Neuronal stem cell (in vitro differentiated cells): ENCODE measurements around the gene PRPF6.
A peak's percentile ranks its signal among the peaks of the same experiment; 100 is the strongest.

Experiments used
- DNase-seq: peaks from one replicate; pipeline ENCODE4 v3.0.0-alpha.2; 2013; ENCODE audit warnings: low spot score
- H2AFZ ChIP-seq: one replicate; pipeline ENCODE4 v1.6.1; 2013; ENCODE audit warnings: mild to moderate bottlenecking, low read length, inconsistent platforms
- H2AK5ac ChIP-seq: 2 replicates; pipeline ENCODE4 v1.6.1; 2013; ENCODE audit warnings: low read depth, mild to moderate bottlenecking, inconsistent platforms, low read length, moderate library complexity, mixed read lengths
- H2BK120ac ChIP-seq: 2 replicates; pipeline ENCODE4 v1.6.1; 2013; ENCODE audit warnings: low read depth, mild to moderate bottlenecking, inconsistent platforms, low read length, moderate library complexity, mixed read lengths
- H2BK12ac ChIP-seq: one replicate; pipeline ENCODE4 v1.6.1; 2013; ENCODE audit warnings: low read length, inconsistent platforms
- H2BK15ac ChIP-seq: 2 replicates; pipeline ENCODE4 v1.6.1; 2013; ENCODE audit warnings: mild to moderate bottlenecking, low read length, inconsistent platforms, mixed read lengths
- H2BK5ac ChIP-seq: one replicate; pipeline ENCODE4 v1.6.1; 2013; ENCODE audit warnings: inconsistent platforms, mild to moderate bottlenecking, low read length, moderate library complexity
- H3K14ac ChIP-seq: one replicate; pipeline ENCODE4 v1.6.1; 2013; ENCODE audit warnings: low read length, inconsistent platforms
- H3K18ac ChIP-seq: 2 replicates; pipeline ENCODE4 v1.6.1; 2013; ENCODE audit warnings: low read length, inconsistent platforms
- H3K23ac ChIP-seq: 2 replicates; pipeline ENCODE4 v1.6.1; 2013; ENCODE audit warnings: low read depth, mild to moderate bottlenecking, mixed read lengths, low read length, inconsistent platforms; ENCODE audit not compliant: poor library complexity
- H3K27ac ChIP-seq: replicated peaks from 3 replicates; pipeline ENCODE4 v1.5.1; 2013; ENCODE audit warnings: low read length, inconsistent platforms
- H3K27me3 ChIP-seq, 3 experiments: 2 replicates each; pipeline ENCODE4 v1.6.1; 2013; ENCODE audit warnings: low read length in 3 of 3, mild to moderate bottlenecking in 2 of 3, inconsistent platforms in 1 of 3, low read depth in 1 of 3, mixed read lengths in 1 of 3, moderate library complexity in 1 of 3; ENCODE audit not compliant: control insufficient read depth in 3 of 3, insufficient read depth in 3 of 3
- H3K36me3 ChIP-seq, 2 donors: replicated peaks in 1 of 2; 2 replicates each; pipeline ENCODE4 v1.6.1; 2013; ENCODE audit warnings: low read length in 2 of 2; ENCODE audit not compliant: control insufficient read depth in 2 of 2, insufficient read depth in 2 of 2
- H3K4ac ChIP-seq: 2 replicates; pipeline ENCODE4 v1.6.1; 2013; ENCODE audit warnings: inconsistent platforms, mild to moderate bottlenecking, low read length, moderate library complexity
- H3K4me1 ChIP-seq, 2 donors: 1 replicate in 1 of 2; 2 replicates in 1 of 2; pipeline ENCODE4 v1.6.1; 2013; ENCODE audit warnings: low read length in 2 of 2, low read depth in 1 of 2; ENCODE audit not compliant: control insufficient read depth in 2 of 2, insufficient read depth in 1 of 2
- H3K4me2 ChIP-seq: one replicate; pipeline ENCODE4 v1.6.1; 2013; ENCODE audit warnings: mild to moderate bottlenecking, low read length, inconsistent platforms; ENCODE audit not compliant: insufficient read depth, poor library complexity, severe bottlenecking
- H3K4me3 ChIP-seq, 2 donors: 2 replicates each; pipeline ENCODE4 v1.5.1; 2013; ENCODE audit warnings: low read length in 2 of 2, mild to moderate bottlenecking in 2 of 2, inconsistent platforms in 1 of 2, moderate library complexity in 1 of 2
- H3K79me1 ChIP-seq: one replicate; pipeline ENCODE4 v1.6.1; 2013; ENCODE audit warnings: low read depth, mild to moderate bottlenecking, inconsistent platforms, low read length, moderate library complexity
- H3K9ac ChIP-seq: one replicate; pipeline ENCODE4 v1.6.1; 2013; ENCODE audit warnings: mild to moderate bottlenecking, low read depth, low read length, inconsistent platforms; ENCODE audit not compliant: poor library complexity
- H3K9me3 ChIP-seq, 2 donors: replicated peaks in 1 of 2; 2 replicates each; pipeline versions ENCODE3 to v1.6.1; 2013; ENCODE audit warnings: low read length in 2 of 2, mild to moderate bottlenecking in 2 of 2, inconsistent platforms in 1 of 2, low read depth in 1 of 2, mixed read lengths in 1 of 2, moderate library complexity in 1 of 2; ENCODE audit not compliant: control insufficient read depth in 2 of 2, insufficient read depth in 1 of 2
- H4K8ac ChIP-seq: one replicate; pipeline ENCODE4 v1.6.1; 2013; ENCODE audit warnings: low read depth, mild to moderate bottlenecking, inconsistent platforms, low read length, moderate library complexity
- H4K91ac ChIP-seq: one replicate; pipeline ENCODE4 v1.6.1; 2013; ENCODE audit warnings: low read length, low read depth, mild to moderate bottlenecking, inconsistent platforms; ENCODE audit not compliant: poor library complexity
- WGBS, 2 donors: extraction: QIAGEN DNeasy Blood & Tissue Kit; methylation state at CpG; one replicate each; pipeline ENCODE4 v1.1.7; 2013; ENCODE audit warnings: missing lambda C conversion rate in 2 of 2, mixed read lengths in 1 of 2; ENCODE audit not compliant: insufficient read length in 2 of 2, insufficient replicate concordance in 1 of 2; ENCODE audit errors: extremely low coverage in 2 of 2; 5-methylcytosine and 5-hydroxymethylcytosine counted together

Gene PRPF6

GRCh38 chr20:64035933-64036345, 55.0 kb downstream of the PRPF6 start, which contains the start of gene C20orf204:
Gene C20orf204, plus strand, starts transcription at chr20:64036182. Its CDS starts 142 bp downstream, at chr20:64036324.
- no peak within 1 kb of the TSS for H4K91ac ChIP-seq
- no CpG with 5 or more reads among the region's 10 CpGs for WGBS, 2 donors
- H3K4me1 ChIP-seq = peaks cover 16 to 19% of the 10 kb centered on the region in 2 donors
- H3K36me3 ChIP-seq = peaks cover 19 to 39% of the 10 kb centered on the region in 2 donors
- peak within 1 kb of the TSS; percentile 80 for H3K18ac ChIP-seq
- H2AFZ ChIP-seq = no peak within 1 kb of the TSS
- peak within 1 kb of the TSS; percentile 54 for H3K9ac ChIP-seq
- H2BK15ac ChIP-seq = peak within 1 kb of the TSS; percentile 21
- peak within 1 kb of the TSS; percentile 19 for H4K8ac ChIP-seq
- peak within 1 kb of the TSS; percentile 66 for H2BK12ac ChIP-seq
- no peak within 1 kb of the TSS for H3K27ac ChIP-seq
- H3K9me3 ChIP-seq = no peaks in the 10 kb centered on the region
- peaks cover 22 to 42% (median 23%) of the 10 kb centered on the region in 3 experiments for H3K27me3 ChIP-seq
- peak within 1 kb of the TSS; percentile 82 for H2AK5ac ChIP-seq
- peak within 1 kb of the TSS; percentile 47 for H2BK120ac ChIP-seq
- peak within 1 kb of the TSS; percentile 84 for H3K14ac ChIP-seq
- H3K23ac ChIP-seq = peak within 1 kb of the TSS; percentile 68
- H3K4ac ChIP-seq = no peak within 1 kb of the TSS
- H2BK5ac ChIP-seq = peak within 1 kb of the TSS; percentile 13
- H3K4me2 ChIP-seq = peak within 1 kb of the TSS; percentile 25
- no peak for DNase-seq
- H3K79me1 ChIP-seq = no peaks in the 10 kb centered on the region
- no peak within 1 kb of the TSS for H3K4me3 ChIP-seq

- H3K4me2 ChIP-seq = peak overlapping the region; percentile 25
- no CpG with 5 or more reads among the region's 17 CpGs for WGBS, 2 donors
- H3K9ac ChIP-seq = peak overlapping the region; percentile 4
- H3K27ac ChIP-seq = no peak overlapping the region
- peaks cover 17 to 37% of the 10 kb centered on the region in 2 donors for H3K36me3 ChIP-seq
- H2BK12ac ChIP-seq = peak overlapping the region; percentile 66
- H2AFZ ChIP-seq = no peak overlapping the region
- peak overlapping the region; percentile 68 for H3K23ac ChIP-seq
- H3K4ac ChIP-seq = no peak overlapping the region
- H4K8ac ChIP-seq = peak overlapping the region; percentile 19
- H3K18ac ChIP-seq = peak overlapping the region; percentile 80
- peak overlapping the region; percentile 13 for H2BK5ac ChIP-seq
- peak overlapping the region; percentile 82 for H2AK5ac ChIP-seq
- H3K14ac ChIP-seq = peak overlapping the region; percentile 84
- H3K4me1 ChIP-seq = peaks cover 16 to 21% of the 10 kb centered on the region in 2 donors
- H2BK120ac ChIP-seq = peak overlapping the region; percentile 47
- peaks cover 22 to 48% (median 29%) of the 10 kb centered on the region in 3 experiments for H3K27me3 ChIP-seq
- no peaks in the 10 kb centered on the region for H3K9me3 ChIP-seq
- DNase-seq = no peak
- H3K79me1 ChIP-seq = no peaks in the 10 kb centered on the region
- no peak overlapping the region for H3K4me3 ChIP-seq
- peak overlapping the region; percentile 21 for H2BK15ac ChIP-seq
- no peak overlapping the region for H4K91ac ChIP-seq
These were observed 55.6 kb downstream of the PRPF6 start for GRCh38 chr20:64036346-64037198.

GRCh38 chr20:64037199-64037497, 56.2 kb downstream of the PRPF6 start:
- peaks cover 27 to 54% (median 35%) of the 10 kb centered on the region in 3 experiments for H3K27me3 ChIP-seq
- H2BK120ac ChIP-seq = peak overlapping the region; percentile 47

More at GRCh38 chr20:64037199-64037497, 56.2 kb downstream of the PRPF6 start:
- Histone ChIP-seq H2BK15ac (peak overlapping the region; percentile 21), H3K23ac (no peak overlapping the region), H3K36me3 (peaks cover 11 to 31% of the 10 kb centered on the region in 2 donors), H4K91ac (no peak overlapping the region), H2AFZ (no peak overlapping the region), H3K79me1 (no peaks in the 10 kb centered on the region), H3K4ac (no peak overlapping the region), H2BK12ac (peak overlapping the region; percentile 66), H3K14ac (peak overlapping the region; percentile 84), H3K9me3 (no peaks in the 10 kb centered on the region), H3K4me1 (peaks cover 16 to 27% of the 10 kb centered on the region in 2 donors), H3K18ac (peak overlapping the region; percentile 44), H3K9ac (no peak overlapping the region), H3K4me3 (no peak overlapping the region), H3K27ac (no peak overlapping the region), H3K4me2 (no peak overlapping the region), H2AK5ac (peak overlapping the region; percentile 82), H2BK5ac (no peak overlapping the region), H4K8ac (no peak overlapping the region)
- no CpG with 5 or more reads among the region's 3 CpGs for WGBS, 2 donors
- DNase-seq = no peak
